Panc1 (cell line): ENCODE data around the gene NOP53. TPM values are rescaled to one million over a fixed set of nuclear protein-coding genes. Genes with fewer than 3 reads are reported as not detected.
"Not testable (repeated sequence)": the region's sequence is repeated elsewhere in the genome, so short reads cannot be mapped to it uniquely, and the experiment has no call there.

Source experiments
- ATAC-seq: fragments of 200-7000 bp; cut with Tn5 transposase; 2 replicates; pipeline ENCODE4 v1.9.1; 2020; ENCODE audit warnings: mild to moderate bottlenecking, moderate library complexity
- BruUV-seq: library from RNA; stranded (reverse); fragments of 400-500 nt; replicated peaks from 2 replicates; lab custom pipeline; 2021; lab: Mats Ljungman, UMichigan
- CTCF ChIA-PET: fragments of 300-600 bp; sonication (Branson Sonifier 250); formaldehyde crosslinking; loops from one replicate; lab custom pipeline; 2022; ENCODE audit warnings: antibody characterized with exemption; lab: Charles Lee
- POLR2A ChIA-PET: fragments of 300-600 bp; sonication (Branson Sonifier 250); formaldehyde crosslinking; loops from one replicate; lab custom pipeline; 2022; ENCODE audit warnings: antibody characterized with exemption; lab: Charles Lee
- DNase-seq: peaks from one replicate; pipeline ENCODE4 v3.0.0-alpha.2; 2010; ENCODE audit warnings: low read depth, low spot score
- H3K27ac ChIP-seq: 2 replicates; pipeline ENCODE4 v1.5.1; 2011; ENCODE audit warnings: mild to moderate bottlenecking, low read length, inconsistent platforms
- H3K27me3 ChIP-seq: fragments of 200-500 bp; sonication (Bioruptor generic); 2 replicates; pipeline ENCODE4 v1.6.0; 2014; ENCODE audit warnings: low read length, inconsistent platforms; ENCODE audit not compliant: control insufficient read depth, insufficient read depth
- H3K36me3 ChIP-seq: fragments of 200-500 bp; sonication (Bioruptor generic); 2 replicates; pipeline ENCODE4 v1.5.1; 2014; ENCODE audit warnings: inconsistent platforms, mild to moderate bottlenecking, low read length, moderate library complexity; ENCODE audit not compliant: control insufficient read depth, insufficient read depth
- H3K4me1 ChIP-seq: 2 replicates; pipeline ENCODE4 v1.5.1; 2011; ENCODE audit warnings: inconsistent platforms, mild to moderate bottlenecking, low read length, moderate library complexity; ENCODE audit not compliant: control insufficient read depth, insufficient read depth
- H3K4me3 ChIP-seq, 2 experiments: 2 replicates each; pipeline ENCODE4 v1.5.1; 2011 to 2012; ENCODE audit warnings: low read depth in 2 of 2, low read length in 2 of 2, mild to moderate bottlenecking in 2 of 2, inconsistent platforms in 1 of 2, moderate library complexity in 1 of 2
- H3K9me3 ChIP-seq: fragments of 200-500 bp; sonication (Bioruptor generic); 2 replicates; pipeline ENCODE4 v1.5.1; 2014; ENCODE audit warnings: low read depth, mild to moderate bottlenecking, inconsistent platforms, low read length, moderate library complexity; ENCODE audit not compliant: control insufficient read depth, insufficient read depth
- POLR2AphosphoS5 ChIP-seq: IDR thresholded peaks from 2 replicates; pipeline ENCODE4 v1.6.1; 2012; ENCODE audit warnings: mild to moderate bottlenecking, low read depth, low read length, moderate library complexity
- SIN3A ChIP-seq: IDR thresholded peaks from 2 replicates; pipeline ENCODE4 v1.6.1; 2012; ENCODE audit warnings: low read depth, mild to moderate bottlenecking, low read length, moderate library complexity, borderline replicate concordance; ENCODE audit not compliant: insufficient read depth
- TCF7L2 ChIP-seq: IDR thresholded peaks from 2 replicates; pipeline ENCODE4 v1.6.1; 2011; ENCODE audit warnings: mild to moderate bottlenecking, low read depth, low read length, inconsistent platforms
- in situ Hi-C: cut with HindIII; loops from 2 replicates; pipeline ENCODE4 v1.10.0; 2016; ENCODE audit warnings: low sequenced_read_pairs, low pct_unique_long_range_greater_than_20kb
- intact Hi-C: fragments of 100-400 bp; cut with micrococcal nuclease; formaldehyde crosslinking; loops from one replicate; pipeline ENCODE4 v1.10.0; 2022; ENCODE audit not compliant: unreplicated experiment
- total RNA-seq: library from RNA; stranded (reverse); gene quantifications from one replicate; pipeline ENCODE4 v1.2.1, GENCODE V29; 2021; ENCODE audit not compliant: unreplicated experiment
- TF ChIP-seq, protein P1 (sequence below), 2 experiments: IDR thresholded peaks; 2 replicates each; pipeline ENCODE4 v1.6.1; 2011 to 2012; ENCODE audit warnings: low read depth in 2 of 2, control low read depth in 1 of 2, low read length in 1 of 2, mild to moderate bottlenecking in 1 of 2, moderate library complexity in 1 of 2; ENCODE audit not compliant: insufficient read depth in 1 of 2
- TF ChIP-seq, protein P2 (sequence below): fragments of 450-650 bp; IDR thresholded peaks from 2 replicates; pipeline ENCODE4 v1.5.1; 2017; ENCODE audit warnings: mild to moderate bottlenecking

The NOP53 gene
- total RNA-seq, 1 experiment from 2014 or later, result 64.3 TPM

- DNase-seq (no peak), ATAC-seq (no peak)
- Histone ChIP-seq H3K27ac (no peak overlapping the region), H3K36me3 (no peaks in the 10 kb centered on the region), H3K27me3 (no peaks in the 10 kb centered on the region), H3K4me3 (no peak overlapping the region), H3K4me1 (no peaks in the 10 kb centered on the region), H3K9me3 (no peaks in the 10 kb centered on the region)
- in situ Hi-C loops (no loop called here), intact Hi-C loops (no loop called here)
- POLR2A ChIA-PET, result interaction anchor here (0.6 kb wide), 1 partner anchor 452 kb away, joined by 14 read pairs; no protein-coding TSS in a partner anchor
- no TSS peak for BruUV-seq
- CTCF ChIA-PET, result no interaction called here
- TF ChIP-seq POLR2AphosphoS5 (no peak), TCF7L2 (no peak)
- TF ChIP-seq, protein P1, sequence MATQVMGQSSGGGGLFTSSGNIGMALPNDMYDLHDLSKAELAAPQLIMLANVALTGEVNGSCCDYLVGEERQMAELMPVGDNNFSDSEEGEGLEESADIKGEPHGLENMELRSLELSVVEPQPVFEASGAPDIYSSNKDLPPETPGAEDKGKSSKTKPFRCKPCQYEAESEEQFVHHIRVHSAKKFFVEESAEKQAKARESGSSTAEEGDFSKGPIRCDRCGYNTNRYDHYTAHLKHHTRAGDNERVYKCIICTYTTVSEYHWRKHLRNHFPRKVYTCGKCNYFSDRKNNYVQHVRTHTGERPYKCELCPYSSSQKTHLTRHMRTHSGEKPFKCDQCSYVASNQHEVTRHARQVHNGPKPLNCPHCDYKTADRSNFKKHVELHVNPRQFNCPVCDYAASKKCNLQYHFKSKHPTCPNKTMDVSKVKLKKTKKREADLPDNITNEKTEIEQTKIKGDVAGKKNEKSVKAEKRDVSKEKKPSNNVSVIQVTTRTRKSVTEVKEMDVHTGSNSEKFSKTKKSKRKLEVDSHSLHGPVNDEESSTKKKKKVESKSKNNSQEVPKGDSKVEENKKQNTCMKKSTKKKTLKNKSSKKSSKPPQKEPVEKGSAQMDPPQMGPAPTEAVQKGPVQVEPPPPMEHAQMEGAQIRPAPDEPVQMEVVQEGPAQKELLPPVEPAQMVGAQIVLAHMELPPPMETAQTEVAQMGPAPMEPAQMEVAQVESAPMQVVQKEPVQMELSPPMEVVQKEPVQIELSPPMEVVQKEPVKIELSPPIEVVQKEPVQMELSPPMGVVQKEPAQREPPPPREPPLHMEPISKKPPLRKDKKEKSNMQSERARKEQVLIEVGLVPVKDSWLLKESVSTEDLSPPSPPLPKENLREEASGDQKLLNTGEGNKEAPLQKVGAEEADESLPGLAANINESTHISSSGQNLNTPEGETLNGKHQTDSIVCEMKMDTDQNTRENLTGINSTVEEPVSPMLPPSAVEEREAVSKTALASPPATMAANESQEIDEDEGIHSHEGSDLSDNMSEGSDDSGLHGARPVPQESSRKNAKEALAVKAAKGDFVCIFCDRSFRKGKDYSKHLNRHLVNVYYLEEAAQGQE (IDR thresholded peaks at IDR 0.05; ENCODE audit: insufficient read depth in 1 of 2, low read depth in 2 of 2, low read length in 1 of 2), result no peak
These were observed 23.3 kb downstream of the NOP53 start for GRCh38 chr19:47768604-47769003.

DNA sequence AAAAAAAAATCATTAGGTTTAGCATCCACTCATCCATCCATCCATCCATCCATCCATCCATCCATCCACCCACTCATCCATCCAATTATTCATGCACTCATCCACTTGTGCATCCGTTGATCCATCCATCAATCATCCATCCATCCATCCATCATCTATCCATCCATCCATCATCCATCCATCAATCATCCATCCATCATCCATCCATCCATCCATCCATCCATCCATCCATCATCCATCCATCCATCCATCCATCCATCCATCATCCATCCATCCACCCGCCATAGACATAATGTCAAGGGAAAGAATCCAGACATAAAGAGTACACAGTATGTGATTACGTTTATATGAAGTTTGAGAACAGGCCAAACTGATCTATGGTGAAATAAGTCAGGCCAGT is 24.2 kb downstream of the NOP53 start:
- no peak for ATAC-seq
- H3K9me3 ChIP-seq, result no peaks in the 10 kb centered on the region
- CTCF ChIA-PET, result interaction anchor here (0.7 kb wide), 1 partner anchor 18 kb away, joined by 6 read pairs; no protein-coding TSS in a partner anchor
- no peak overlapping the region for H3K27ac ChIP-seq
- no TSS peak for BruUV-seq
- POLR2A ChIA-PET, result no interaction called here
- H3K27me3 ChIP-seq, result no peaks in the 10 kb centered on the region
- no peaks in the 10 kb centered on the region for H3K4me1 ChIP-seq
- H3K36me3 ChIP-seq, result no peaks in the 10 kb centered on the region
- no peak overlapping the region for H3K4me3 ChIP-seq
- TF ChIP-seq POLR2AphosphoS5 (no peak), TCF7L2 (no peak), SIN3A (no peak)
- TF ChIP-seq, protein P2, sequence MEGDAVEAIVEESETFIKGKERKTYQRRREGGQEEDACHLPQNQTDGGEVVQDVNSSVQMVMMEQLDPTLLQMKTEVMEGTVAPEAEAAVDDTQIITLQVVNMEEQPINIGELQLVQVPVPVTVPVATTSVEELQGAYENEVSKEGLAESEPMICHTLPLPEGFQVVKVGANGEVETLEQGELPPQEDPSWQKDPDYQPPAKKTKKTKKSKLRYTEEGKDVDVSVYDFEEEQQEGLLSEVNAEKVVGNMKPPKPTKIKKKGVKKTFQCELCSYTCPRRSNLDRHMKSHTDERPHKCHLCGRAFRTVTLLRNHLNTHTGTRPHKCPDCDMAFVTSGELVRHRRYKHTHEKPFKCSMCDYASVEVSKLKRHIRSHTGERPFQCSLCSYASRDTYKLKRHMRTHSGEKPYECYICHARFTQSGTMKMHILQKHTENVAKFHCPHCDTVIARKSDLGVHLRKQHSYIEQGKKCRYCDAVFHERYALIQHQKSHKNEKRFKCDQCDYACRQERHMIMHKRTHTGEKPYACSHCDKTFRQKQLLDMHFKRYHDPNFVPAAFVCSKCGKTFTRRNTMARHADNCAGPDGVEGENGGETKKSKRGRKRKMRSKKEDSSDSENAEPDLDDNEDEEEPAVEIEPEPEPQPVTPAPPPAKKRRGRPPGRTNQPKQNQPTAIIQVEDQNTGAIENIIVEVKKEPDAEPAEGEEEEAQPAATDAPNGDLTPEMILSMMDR, result no peak
- TF ChIP-seq, protein P1 (IDR thresholded peaks at IDR 0.05; ENCODE audit: insufficient read depth in 1 of 2, low read depth in 2 of 2, low read length in 1 of 2), result no peak
- DNase-seq, result no peak
- intact Hi-C loops (no loop called here), in situ Hi-C loops (no loop called here)

DNA sequence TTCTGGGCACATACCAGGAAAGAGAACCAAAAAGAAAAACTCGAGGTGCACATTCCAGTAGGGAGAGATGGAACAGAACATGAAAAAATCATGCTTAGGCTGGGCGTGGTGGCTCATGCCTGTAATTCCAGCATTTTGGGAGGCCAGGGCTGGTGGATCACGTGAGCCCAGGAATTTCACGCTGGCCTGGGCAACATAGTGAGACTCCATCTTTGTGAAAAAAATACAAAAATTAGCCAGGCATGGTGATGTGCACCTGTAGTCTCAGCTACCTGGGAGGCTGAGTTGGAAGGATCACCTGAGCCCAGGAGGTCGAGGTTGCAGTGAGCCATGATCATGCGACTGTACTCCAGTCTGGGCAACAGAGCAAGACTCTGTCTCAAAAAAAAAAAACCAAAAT is 25.9 kb downstream of the NOP53 start:
- H3K9me3 ChIP-seq, H3K27me3 ChIP-seq, ATAC-seq, CTCF ChIA-PET, in situ Hi-C loops, H3K36me3 ChIP-seq, BruUV-seq, H3K27ac ChIP-seq, H3K4me1 ChIP-seq, POLR2A ChIA-PET, DNase-seq, H3K4me3 ChIP-seq, intact Hi-C loops: not testable (repeated sequence)
